HG03095 (cell line): Measurements from ENCODE around the gene BBIP1.

Source experiments
- ATAC-seq: cut with Tn5 transposase; IDR thresholded peaks from one replicate; pipeline ENCODE4 v1.9.1; 2021; ENCODE audit warnings: moderate library complexity; ENCODE audit not compliant: unreplicated experiment

The BBIP1 gene

GRCh38 chr10:110918643-110919348 lies at the start of gene BBIP1:
TSS of gene BBIP1 (minus strand) at chr10:110919180. CDS start at chr10:110918157, 1,023 bp downstream.
- ATAC-seq = peak; percentile 60

- ATAC-seq = no peak
Measured at GRCh38 chr10:110967645-110968044, 48.7 kb upstream of the BBIP1 start.

GRCh38 chr10:110967009-110967630 lies 48.1 kb upstream of the BBIP1 start:
- ATAC-seq = no peak

- ATAC-seq = no peak
Measured at GRCh38 chr10:110966146-110966545, 47.2 kb upstream of the BBIP1 start.

GRCh38 chr10:110965216-110965615 lies 46.2 kb upstream of the BBIP1 start:
- no peak for ATAC-seq

GRCh38 chr10:110964681-110965080 lies 45.7 kb upstream of the BBIP1 start:
- ATAC-seq = no peak

GRCh38 chr10:110963162-110963561 lies 44.2 kb upstream of the BBIP1 start:
- ATAC-seq = no peak

- no peak for ATAC-seq
Measured at GRCh38 chr10:110962443-110962842, 43.5 kb upstream of the BBIP1 start.

GRCh38 chr10:110960333-110960712 lies 41.3 kb upstream of the BBIP1 start:
- ATAC-seq = no peak

GRCh38 chr10:110959379-110960332 lies 40.7 kb upstream of the BBIP1 start:
- no peak for ATAC-seq

GRCh38 chr10:110957606-110958005 lies 38.6 kb upstream of the BBIP1 start:
- no peak for ATAC-seq

GRCh38 chr10:110951381-110951780 lies 32.4 kb upstream of the BBIP1 start:
- no peak for ATAC-seq

- ATAC-seq = no peak
Measured at GRCh38 chr10:110947061-110947595, 28.1 kb upstream of the BBIP1 start.

GRCh38 chr10:110946496-110946895 lies 27.5 kb upstream of the BBIP1 start:
- ATAC-seq = no peak

GRCh38 chr10:110944792-110945396 lies 25.9 kb upstream of the BBIP1 start:
- no peak for ATAC-seq

- no peak for ATAC-seq
Measured at GRCh38 chr10:110939419-110939818, 20.4 kb upstream of the BBIP1 start.

- ATAC-seq = no peak
Measured at GRCh38 chr10:110936757-110937156, 17.8 kb upstream of the BBIP1 start.

GRCh38 chr10:110932505-110933180 lies 13.7 kb upstream of the BBIP1 start:
- no peak for ATAC-seq

GRCh38 chr10:110931769-110932381 lies 12.9 kb upstream of the BBIP1 start:
- ATAC-seq = no peak

GRCh38 chr10:110927461-110927860 lies 8.5 kb upstream of the BBIP1 start:
- no peak for ATAC-seq
